GM18951 (cell line): ENCODE measurements around the gene KLHL3.

Source experiments
- POLR2A ChIP-seq: IDR thresholded peaks from 4 replicates; pipeline ENCODE4 v1.6.1; 2011; ENCODE audit warnings: mild to moderate bottlenecking; ENCODE audit not compliant: insufficient read length, insufficient read depth; ENCODE audit errors: extremely low read depth
- in situ Hi-C: fragments of 300-500 bp; cut with MboI; formaldehyde crosslinking; loops from one replicate; pipeline ENCODE4 v1.12.0; 2022; ENCODE audit warnings: low sequenced_read_pairs, mixed read lengths, inconsistent platforms; ENCODE audit not compliant: unreplicated experiment

The KLHL3 gene

GRCh38 chr5:137737349-137738131, 1.7 kb upstream of the KLHL3 start:
- in situ Hi-C loops, result no loop called here
- no peak for TF ChIP-seq POLR2A

DNA sequence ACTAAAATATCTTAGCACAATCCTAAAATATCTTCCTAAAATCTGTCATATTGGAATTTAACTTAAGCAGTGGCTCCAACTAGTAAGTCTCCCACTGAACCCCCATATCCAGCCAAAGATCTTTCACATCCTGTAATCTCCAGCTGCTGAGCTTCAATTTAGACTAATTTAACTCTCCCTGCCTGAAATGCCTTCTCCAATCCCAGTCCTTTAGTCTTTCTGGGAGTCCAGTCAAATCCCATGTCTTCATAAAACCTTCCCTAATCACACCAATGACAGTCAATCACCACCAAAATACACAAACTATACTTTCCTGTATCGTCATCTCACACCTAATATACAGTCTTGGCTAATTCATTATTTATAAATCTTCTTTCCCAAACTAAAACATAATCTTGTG, 607 bp upstream of the KLHL3 start:
- TF ChIP-seq POLR2A, result no peak
- in situ Hi-C loops, result no loop called here

DNA sequence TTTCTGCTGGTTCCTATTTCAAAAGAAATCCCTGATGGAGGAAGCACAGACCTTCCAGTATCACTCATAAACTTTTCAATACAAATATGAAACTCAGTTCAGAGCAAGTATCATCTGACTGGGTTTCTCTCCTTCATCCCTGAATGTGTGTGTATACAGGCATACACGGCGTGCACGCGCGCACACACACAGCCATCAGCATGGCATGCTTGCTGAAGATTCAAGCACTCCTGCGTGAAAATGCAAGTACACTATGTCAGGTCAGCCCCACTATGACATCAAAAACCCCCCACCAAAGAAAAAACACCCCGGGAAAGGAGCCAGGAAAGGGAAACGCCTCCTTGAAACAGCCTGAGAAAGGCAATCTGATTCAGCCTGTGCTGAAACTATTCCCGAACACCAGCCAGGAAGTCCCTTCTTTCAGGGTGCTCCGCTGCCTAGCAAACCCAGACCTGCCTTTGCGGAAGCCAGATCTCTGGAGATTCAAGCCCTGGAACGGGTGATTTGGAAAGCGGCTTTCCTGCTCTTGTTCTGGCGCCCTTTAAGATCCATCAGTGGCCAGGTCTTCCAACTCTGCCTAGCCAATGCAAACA, 831 bp downstream of the KLHL3 start:
- in situ Hi-C loops, result no loop called here

DNA sequence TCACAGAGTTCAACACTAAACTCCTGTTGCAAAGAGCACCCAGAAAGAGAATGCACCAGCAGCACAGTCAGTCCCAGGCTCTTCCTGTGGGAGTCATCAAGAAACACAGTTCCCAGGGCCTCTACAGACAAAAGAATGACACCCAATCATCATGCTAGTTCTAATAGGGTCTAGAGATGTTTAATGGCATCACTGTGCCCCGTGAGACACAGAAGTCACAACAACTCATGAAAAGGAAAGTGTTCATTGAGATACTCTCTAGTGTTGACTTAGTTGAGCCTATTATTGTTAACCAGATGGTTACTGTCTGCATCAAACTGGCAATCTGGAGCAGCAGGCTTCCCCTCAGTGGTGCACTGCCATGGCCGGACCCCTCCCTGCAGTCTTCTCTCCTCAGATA, 1.6 kb downstream of the KLHL3 start:
- in situ Hi-C loops, result no loop called here

More for the DNA sequence above, 831 bp downstream of the KLHL3 start:
- no peak for TF ChIP-seq POLR2A

GRCh38 chr5:137733922-137734321, 2.0 kb downstream of the KLHL3 start:
- in situ Hi-C loops, result no loop called here
- no peak for TF ChIP-seq POLR2A

More for the DNA sequence above, 1.6 kb downstream of the KLHL3 start:
- TF ChIP-seq POLR2A, result no peak

- TF ChIP-seq POLR2A, result no peak
- in situ Hi-C loops, result no loop called here
These were observed 2.9 kb downstream of the KLHL3 start for GRCh38 chr5:137733006-137733405.

- in situ Hi-C loops, result no loop called here
- TF ChIP-seq POLR2A, result no peak
These were observed 4.7 kb downstream of the KLHL3 start for GRCh38 chr5:137731176-137731575.

DNA sequence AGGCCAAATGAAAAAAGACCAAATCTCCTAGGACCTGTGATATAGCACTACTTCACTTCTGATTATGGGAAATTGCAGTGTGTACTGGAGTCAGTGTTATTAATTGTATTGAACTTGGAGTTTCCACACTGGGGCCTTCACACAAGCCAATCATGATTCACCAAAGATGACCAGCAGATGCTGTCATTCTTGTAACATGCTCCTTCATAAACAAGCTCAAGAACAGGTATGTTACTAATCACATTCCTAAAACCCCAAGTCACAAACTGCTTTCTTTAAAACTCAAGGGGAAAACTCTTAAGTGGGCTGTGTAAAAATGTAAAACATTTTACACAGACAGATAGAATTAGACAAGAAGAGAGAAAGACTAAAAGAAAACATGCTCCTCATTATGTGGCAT, 5.6 kb downstream of the KLHL3 start:
- in situ Hi-C loops, result no loop called here
- no peak for TF ChIP-seq POLR2A

- in situ Hi-C loops, result no loop called here
- TF ChIP-seq POLR2A, result no peak
These were observed 7.8 kb downstream of the KLHL3 start for GRCh38 chr5:137728048-137728447.

DNA sequence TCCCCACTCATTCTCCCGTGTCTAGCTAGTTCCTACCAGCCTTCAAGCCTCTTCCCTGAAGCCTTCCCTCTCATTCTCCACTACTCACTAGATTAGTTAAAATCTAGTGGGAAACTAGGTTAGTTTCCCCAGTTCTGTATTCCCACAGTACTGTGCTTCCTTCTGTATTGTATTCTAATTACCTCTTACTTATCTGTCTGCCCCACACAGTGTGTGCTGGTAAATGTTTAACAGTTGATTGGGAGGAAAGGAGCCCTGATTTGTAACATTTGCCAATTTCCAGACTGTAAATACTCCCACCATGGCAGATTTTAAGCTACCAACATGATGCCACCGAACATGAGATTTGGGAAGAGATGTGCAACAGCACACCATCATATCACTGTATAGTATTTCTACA, 8.3 kb downstream of the KLHL3 start:
- in situ Hi-C loops, result no loop called here

GRCh38 chr5:137724251-137724650, 11.6 kb downstream of the KLHL3 start:
- in situ Hi-C loops, result no loop called here
- TF ChIP-seq POLR2A, result no peak

More for the DNA sequence above, 8.3 kb downstream of the KLHL3 start:
- TF ChIP-seq POLR2A, result no peak

GRCh38 chr5:137718611-137719010, 17.3 kb downstream of the KLHL3 start:
- no peak for TF ChIP-seq POLR2A
- in situ Hi-C loops, result no loop called here

DNA sequence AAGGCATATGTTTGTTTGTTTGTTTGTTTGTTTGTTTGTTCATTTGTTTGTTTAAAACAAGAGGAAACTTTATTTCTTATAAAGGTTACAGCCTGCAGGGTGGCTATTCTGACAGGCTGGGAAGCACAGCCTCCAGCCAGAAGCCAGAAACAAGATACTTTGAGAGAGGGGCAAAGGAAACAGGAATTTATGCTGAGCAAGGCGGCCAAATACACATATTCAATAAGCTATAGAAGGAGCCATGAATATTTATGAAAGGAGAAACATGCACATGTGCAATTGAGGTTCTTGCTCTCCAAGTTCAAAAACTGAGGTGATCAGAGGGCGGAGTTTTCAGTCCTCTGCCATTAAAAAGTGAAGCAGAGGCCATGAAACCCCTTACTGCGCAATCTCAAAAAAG, 19.6 kb downstream of the KLHL3 start:
- in situ Hi-C loops, result no loop called here
- TF ChIP-seq POLR2A, result no peak

DNA sequence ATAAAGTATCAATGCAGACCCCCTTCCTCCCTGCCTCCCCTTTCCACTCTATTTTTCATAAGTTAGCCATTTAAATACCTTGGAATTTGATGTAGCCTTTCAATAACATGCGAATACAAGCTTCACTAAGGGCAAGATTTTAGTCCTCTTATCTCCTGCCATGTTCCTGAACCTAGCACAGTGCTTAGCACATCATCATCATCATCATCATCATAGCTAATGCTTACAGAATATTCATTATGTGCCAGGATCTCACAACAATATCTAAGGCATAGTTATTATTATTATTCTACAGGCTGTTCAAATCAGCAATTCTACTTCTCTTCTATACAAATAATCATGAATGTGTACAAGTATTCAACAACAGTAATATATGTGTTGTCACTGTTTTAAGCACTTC, 20.4 kb downstream of the KLHL3 start:
- in situ Hi-C loops, result no loop called here
- TF ChIP-seq POLR2A, result no peak

- no peak for TF ChIP-seq POLR2A
- in situ Hi-C loops, result no loop called here
These were observed 20.9 kb downstream of the KLHL3 start for GRCh38 chr5:137714946-137715345.

DNA sequence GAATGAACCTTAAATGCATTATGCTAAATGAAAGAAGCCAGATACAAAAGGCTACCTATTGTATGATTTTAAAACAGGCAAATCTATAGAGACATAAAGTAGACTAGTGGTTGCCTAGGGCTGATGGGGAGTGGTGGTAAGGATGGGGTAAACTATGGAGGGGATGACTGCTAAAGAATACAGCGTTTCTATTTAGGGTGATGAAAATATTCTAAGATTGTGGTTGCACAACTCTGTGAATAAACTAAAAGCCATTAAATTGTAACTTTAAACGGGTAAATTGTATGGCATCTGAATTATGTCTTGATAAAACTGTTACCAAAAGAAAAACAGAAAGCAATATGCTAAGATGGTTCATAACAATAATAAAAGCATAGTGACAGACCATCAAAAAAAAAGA, 21.4 kb downstream of the KLHL3 start:
- TF ChIP-seq POLR2A, result no peak
- in situ Hi-C loops, result no loop called here
